ENCODE measurements around the gene ING5.
"Not testable (repeated sequence)": the region's sequence is repeated elsewhere in the genome, so short reads cannot be mapped to it uniquely, and the experiment has no call there.

Gene ING5

GRCh38 chr2:241752253-241752652, 50.4 kb downstream of the ING5 start:
- no peak for DNase-seq (ENCODE audit: low read depth)
- no peak overlapping the region for H3K4me3 ChIP-seq (ENCODE audit: low read depth, low read length)

GRCh38 chr2:241752689-241753276, 50.9 kb downstream of the ING5 start:
- no peak overlapping the region for H3K4me3 ChIP-seq (ENCODE audit: low read depth, low read length)

DNA sequence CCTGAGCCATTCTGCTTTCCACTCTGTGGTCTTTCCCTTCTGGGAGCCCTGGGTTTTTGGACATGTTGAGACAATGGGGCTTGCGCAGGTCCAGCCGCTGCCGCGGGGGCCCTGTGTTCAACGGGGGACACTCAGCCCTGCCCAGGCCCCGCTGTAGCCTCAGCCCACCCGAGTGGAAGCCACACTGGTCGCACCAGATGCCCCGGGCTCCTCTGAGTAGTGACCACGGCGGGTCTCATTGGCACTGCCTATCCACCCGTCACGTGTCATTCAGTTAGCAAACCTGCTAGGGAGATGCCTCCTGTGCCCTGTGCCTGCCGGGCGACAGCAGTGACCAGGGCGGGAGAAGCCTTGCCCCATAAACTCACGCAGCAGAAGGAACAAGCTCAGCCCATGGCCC, 51.7 kb downstream of the ING5 start:
- H3K4me3 ChIP-seq (ENCODE audit: low read depth, low read length) = no peak overlapping the region
- no peak for DNase-seq (ENCODE audit: low read depth)

More at GRCh38 chr2:241752689-241753276, 50.9 kb downstream of the ING5 start:
- DNase-seq (ENCODE audit: low read depth) = no peak

- no peak overlapping the region for H3K4me3 ChIP-seq (ENCODE audit: low read depth, low read length)
- no peak for DNase-seq (ENCODE audit: low read depth)
Observed at GRCh38 chr2:241754042-241754441, 52.2 kb downstream of the ING5 start.

DNA sequence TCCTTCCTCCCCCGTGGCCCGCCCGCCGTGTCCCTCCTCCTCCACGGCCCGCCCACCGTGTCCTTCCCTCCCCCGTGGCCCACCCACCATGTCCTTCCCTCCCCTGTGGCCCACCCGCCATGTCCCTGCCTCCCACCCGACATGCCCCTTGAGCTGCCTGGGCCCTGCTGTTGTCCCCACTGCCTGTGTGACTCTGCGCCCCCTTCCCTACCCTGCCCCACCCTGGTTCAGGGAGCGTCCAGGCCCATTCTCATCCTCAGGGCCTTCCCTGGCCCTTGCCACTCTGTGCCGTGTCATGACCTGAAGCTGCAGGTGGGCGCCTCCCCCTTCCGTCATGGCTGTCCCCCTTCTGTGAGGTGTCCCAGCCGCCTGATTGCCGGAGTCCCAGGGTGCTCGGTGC, 53.3 kb downstream of the ING5 start:
- no peak for DNase-seq (ENCODE audit: low read depth)
- no peak overlapping the region for H3K4me3 ChIP-seq (ENCODE audit: low read depth, low read length)

GRCh38 chr2:241755777-241756176, 53.9 kb downstream of the ING5 start:
- DNase-seq (ENCODE audit: low read depth) = no peak

DNA sequence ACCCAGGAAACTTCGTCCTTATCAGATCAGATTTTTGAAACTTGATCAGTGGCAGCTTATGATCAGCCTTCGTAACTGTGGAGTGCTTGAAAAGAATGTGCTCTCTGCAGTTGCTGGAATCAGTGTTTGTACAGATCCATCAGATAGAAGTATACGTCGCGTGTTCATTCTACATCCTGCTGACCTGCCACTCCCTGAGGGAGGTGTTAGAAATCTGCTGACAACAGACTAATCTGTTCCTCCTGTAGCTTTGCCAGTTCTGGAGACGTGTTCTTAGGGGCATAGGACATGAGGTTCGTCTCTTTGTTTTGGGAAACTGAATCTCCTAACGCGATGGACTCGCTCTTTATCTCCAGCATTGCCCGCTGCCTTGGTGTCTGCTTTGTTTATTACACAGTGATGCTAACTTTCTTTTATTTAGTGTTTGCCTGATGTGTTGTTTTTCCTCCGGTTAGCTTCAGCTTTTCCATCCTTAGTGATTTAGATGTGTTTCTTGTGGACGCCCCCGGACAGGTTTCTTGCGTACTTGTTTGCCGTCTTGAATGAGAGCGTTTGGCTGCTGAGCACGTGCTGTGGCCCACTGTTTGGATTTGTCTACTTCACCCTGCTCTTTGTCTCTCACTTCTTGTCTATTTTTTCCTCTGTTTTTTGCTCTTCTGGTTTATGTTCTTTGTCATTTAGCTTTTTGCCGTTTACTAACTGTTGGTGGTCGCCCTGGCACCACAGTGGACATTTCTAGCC, 57.4 kb downstream of the ING5 start:
- no peak overlapping the region for H3K4me3 ChIP-seq (ENCODE audit: low read depth, low read length)
- DNase-seq (ENCODE audit: low read depth) = no peak

More at GRCh38 chr2:241755777-241756176, 53.9 kb downstream of the ING5 start:
- H3K4me3 ChIP-seq (ENCODE audit: low read depth, low read length) = no peak overlapping the region

GRCh38 chr2:241759893-241760292, 58.1 kb downstream of the ING5 start:
- DNase-seq (ENCODE audit: low read depth); H3K4me3 ChIP-seq (ENCODE audit: low read depth, low read length): not testable (repeated sequence)

GRCh38 chr2:241760301-241760771, 58.5 kb downstream of the ING5 start:
- no peak overlapping the region for H3K4me3 ChIP-seq (ENCODE audit: low read depth, low read length)
- DNase-seq (ENCODE audit: low read depth) = no peak

- no peak overlapping the region for H3K4me3 ChIP-seq (ENCODE audit: low read depth, low read length)
- no peak for DNase-seq (ENCODE audit: low read depth)
Observed at GRCh38 chr2:241762321-241762932, 60.6 kb downstream of the ING5 start.

DNA sequence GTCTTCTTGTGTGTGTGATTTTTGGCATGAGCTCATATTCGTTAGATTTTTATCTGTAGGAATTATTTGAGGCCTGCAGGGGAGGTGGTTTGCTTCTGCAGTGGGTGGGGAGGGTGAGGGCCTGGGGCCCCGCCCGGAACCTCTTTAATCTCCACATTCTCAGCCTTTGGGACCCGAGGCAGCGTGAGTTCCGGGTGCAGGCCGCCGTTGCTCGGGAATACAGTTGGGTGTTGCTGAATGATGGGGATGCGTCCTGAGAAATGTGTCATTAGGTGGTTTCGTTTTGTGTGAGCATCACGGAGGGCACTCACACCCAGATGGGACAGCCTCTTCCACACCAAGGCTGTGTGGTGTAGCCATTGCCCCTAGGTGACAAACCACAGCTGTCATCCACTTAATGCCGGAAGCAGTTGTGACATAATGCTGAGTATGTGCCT, 61.1 kb downstream of the ING5 start:
- no peak overlapping the region for H3K4me3 ChIP-seq (ENCODE audit: low read depth, low read length)
- no peak for DNase-seq (ENCODE audit: low read depth)

- DNase-seq (ENCODE audit: low read depth) = no peak
Observed at GRCh38 chr2:241763551-241764274, 61.9 kb downstream of the ING5 start.

DNA sequence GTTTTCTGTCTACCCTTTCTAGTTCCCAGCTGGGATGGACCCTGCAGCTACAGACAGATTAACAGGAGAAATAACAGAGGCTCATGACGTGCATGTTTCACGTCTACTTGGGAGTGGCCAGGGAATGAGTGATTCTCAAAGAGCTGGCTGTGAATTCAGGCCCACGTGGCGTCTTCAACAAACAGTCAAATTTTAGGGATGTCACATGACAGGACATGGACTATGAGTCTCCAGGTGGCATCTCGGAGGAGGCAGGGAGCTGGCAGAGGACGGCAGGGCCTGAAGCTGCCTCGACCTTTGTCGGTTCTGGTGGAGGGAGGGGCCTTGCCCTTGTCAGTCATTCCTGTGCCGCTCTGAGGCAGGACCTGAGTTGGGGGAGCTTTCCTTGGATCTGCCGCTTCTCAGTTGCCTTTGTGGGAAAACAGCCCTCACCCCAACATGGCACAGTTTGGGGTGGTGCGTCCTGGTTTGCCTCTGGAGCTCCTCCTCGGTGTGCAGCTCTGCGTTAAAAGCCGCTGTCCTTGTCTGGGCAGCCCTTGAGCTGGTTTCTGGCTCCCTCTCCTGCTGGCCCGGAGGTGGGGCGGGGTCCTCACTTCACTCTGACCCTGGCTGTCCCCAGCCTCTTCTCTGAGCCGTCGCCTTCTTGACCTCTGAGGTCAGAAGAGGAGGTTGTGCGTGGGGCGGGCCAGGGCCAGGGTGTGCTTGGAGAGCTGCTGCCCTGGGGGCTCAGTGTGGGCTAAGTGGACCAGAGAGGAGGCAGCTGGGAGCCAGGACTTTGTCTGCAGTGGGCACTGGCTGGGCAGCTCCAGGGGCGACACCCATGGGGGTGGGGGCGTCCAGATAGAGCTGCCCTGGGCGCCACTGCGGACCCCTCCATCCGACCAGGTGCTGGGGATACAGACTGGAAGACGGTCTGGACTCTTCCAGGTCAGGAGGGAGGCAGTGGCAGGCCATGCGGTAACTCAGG, 62.7 kb downstream of the ING5 start:
- DNase-seq (ENCODE audit: low read depth) = no peak
- no peak overlapping the region for H3K4me3 ChIP-seq (ENCODE audit: low read depth, low read length)

More at GRCh38 chr2:241763551-241764274, 61.9 kb downstream of the ING5 start:
- no peak overlapping the region for H3K4me3 ChIP-seq (ENCODE audit: low read depth, low read length)

DNA sequence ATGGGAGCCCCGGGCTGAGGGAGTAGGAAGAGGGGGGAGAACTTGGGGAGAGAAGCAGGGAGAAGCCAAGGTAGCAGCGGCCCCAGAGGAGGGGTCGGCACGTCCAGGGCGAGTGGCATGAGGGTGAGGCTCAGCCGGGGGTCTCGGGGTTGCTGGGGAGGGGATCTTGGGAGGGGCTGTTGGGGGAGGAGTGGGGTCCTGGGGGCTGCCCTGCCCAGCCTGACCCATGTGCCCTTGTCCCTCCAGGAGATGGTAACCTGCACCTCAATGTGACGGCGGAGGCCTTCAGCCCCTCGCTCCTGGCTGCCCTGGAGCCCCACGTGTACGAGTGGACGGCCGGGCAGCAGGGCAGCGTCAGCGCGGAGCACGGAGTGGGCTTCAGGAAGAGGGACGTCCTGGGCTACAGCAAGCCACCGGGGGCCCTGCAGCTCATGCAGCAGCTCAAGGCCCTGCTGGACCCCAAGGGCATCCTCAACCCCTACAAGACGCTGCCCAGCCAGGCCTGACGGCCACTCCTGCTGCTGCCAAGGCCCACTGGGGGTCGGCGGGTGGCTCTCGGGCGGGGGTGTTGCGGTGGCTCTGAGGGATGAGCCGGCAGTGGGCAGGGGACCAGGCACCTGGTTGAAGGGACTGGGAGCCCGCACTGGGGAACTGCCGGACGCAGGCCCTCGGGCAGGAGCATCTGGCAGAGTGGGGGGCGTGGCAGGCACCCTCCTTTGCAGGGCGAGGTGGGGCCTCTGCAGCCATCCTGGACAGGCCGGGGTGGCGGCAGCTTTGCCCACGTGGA, 65.8 kb downstream of the ING5 start:
- no peak for DNase-seq (ENCODE audit: low read depth)

DNA sequence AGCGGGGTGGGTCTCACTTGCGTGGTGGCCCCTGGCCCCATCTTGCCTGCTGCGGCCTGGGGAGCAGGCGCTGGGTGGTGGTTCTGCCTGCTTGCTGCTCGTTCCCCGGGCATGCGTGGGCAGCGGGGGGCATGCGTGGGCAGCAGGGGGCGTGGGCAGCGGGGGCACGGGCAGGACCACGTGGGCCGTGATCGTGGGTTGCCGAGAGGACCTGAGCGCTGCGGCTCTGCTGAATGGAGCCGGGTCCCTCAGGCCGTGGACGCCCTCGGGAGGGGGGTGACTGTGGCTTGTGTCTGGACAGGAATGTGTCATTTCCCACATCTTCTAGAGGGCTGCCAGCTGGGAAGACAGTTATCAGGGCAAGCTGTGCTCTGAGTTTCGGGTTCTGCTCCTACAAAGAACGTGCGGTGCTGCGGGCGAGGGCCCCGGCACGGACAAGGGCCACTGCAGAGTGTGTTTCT, 66.4 kb downstream of the ING5 start:
- DNase-seq (ENCODE audit: low read depth) = no peak
- H3K4me3 ChIP-seq (ENCODE audit: low read depth, low read length) = no peak overlapping the region

More for the DNA sequence above, 65.8 kb downstream of the ING5 start:
- H3K4me3 ChIP-seq (ENCODE audit: low read depth, low read length) = no peak overlapping the region

GRCh38 chr2:241768850-241769249, 67.0 kb downstream of the ING5 start:
- DNase-seq (ENCODE audit: low read depth) = no peak
- H3K4me3 ChIP-seq (ENCODE audit: low read depth, low read length) = no peak overlapping the region

- DNase-seq (ENCODE audit: low read depth) = no peak
- no peak overlapping the region for H3K4me3 ChIP-seq (ENCODE audit: low read depth, low read length)
Observed at GRCh38 chr2:241769819-241770184, 68.0 kb downstream of the ING5 start.
